NCI-H82 treated with DMSO at 0.1 percent for 48 hours (cell line): ENCODE data around the gene GRHL1.
A peak's percentile ranks its signal among the peaks of the same experiment; 100 is the strongest.

Experiments
- DNase-seq: peaks from one replicate; lab custom pipeline; 2025; ENCODE audit not compliant: unreplicated experiment; lab: John Stamatoyannopoulos, UW

GRHL1 gene

DNA sequence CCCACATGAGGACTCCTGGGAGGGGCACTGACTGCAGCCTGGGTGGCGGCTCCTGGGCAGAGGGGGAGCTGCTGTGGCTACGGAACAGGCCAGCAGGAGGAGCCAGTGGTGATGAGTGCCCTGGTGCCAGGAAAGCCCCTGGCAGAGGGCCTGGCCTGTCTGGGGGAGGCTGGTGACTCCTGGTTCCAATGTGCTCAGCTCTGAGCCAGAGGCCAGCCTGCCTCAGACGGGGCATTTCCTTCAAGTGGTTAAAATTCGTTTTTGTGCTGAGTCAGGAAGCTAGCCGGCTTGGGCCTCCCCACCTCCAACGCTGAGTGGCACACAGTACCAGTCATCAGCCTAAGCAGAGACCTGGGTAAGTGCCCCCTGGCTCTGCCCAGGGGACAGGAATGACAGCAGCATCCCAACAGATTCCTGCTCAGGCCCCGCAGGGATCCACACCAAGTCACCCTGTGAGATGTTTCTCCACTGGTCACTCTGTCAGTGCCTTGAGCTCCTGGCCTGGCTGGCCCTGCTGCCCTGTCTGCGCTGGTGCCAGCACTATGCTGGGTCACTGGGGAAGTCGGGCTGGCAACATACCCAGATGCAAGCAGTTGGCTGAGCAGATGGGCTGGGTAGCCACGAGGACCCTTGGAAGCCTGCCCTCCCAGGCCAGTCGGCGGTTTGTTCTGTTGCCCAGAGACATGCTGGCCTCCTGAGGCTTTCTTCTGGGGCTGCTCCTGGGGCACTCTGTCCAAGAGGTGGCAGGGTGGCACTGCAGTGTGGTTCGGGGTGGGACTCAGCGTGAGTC, 84.8 kb downstream of the GRHL1 start:
- DNase-seq = no peak

DNA sequence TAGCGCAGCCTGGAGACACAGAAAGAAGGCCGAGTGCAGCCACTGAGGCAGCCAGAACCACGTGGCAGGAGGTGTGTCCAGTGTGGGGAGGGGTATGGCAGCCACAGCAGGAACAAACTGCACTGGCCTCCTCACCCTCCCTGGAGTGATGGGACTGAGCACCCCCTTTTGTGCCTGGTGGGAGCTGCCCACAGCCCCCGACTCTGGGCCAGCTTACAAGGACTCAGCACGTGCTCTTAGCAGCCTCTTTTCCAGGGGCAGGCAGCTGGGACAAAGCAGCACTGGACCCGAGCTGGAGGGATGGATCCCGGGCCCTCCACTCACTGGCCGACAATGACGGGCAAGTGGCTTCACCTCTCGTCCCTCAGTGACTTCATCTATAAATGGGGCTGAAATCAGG, 86.6 kb downstream of the GRHL1 start:
- DNase-seq = no peak

DNA sequence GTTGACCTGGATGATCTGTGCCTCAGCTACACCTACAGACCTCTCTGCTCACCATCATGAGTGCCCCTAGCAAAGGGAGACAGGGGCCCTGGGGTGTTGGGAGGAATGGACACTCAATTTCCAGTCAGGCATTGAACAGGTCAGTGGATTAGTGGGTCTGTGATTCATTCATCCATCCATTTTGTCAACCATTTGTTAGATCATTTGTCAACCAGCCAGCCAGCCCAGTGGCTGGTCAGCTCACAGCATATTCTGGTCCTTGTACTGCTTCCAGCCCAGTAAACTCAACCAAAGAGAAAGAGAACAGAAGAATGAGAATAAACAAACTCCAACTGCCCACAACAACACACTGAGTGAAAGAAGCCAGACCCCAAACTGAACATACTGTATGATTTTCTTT, 87.2 kb downstream of the GRHL1 start:
- no peak for DNase-seq

DNA sequence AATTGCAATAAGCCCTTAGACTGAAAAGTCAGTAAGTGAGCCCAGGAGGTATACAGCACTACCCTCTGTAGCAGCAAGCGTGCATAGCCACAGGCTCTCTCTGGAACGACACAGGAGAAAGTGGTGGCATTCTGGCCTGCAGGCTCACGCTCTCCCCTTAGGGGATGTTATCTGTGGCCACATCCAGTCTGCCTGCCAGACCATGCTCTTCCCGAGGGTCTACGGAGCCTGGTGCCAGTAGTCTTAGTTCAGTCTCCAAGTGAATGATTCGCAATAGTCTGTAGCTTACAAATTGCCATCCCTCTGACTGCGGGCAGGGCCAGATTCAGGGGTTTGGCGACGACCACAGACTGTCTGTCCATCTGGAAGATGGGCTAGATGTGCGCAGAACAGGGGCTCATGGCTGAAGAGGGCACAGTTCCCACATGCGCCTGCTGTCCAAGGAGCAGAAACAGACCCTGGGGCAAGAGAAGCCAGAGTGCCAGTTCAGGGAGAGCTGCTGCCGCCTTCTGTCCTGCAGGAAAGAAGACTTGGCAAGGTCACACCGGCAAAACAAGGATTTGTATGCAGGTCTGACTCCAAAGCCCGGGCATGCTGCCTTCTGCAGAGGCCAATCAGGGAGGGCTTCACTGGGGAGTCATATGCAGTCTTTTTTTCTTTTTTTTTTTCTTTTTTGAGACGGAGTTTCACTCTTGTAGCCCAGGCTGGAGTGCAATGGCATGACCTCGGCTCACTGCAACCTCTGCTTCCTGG, 88.3 kb downstream of the GRHL1 start:
- no peak for DNase-seq

DNA sequence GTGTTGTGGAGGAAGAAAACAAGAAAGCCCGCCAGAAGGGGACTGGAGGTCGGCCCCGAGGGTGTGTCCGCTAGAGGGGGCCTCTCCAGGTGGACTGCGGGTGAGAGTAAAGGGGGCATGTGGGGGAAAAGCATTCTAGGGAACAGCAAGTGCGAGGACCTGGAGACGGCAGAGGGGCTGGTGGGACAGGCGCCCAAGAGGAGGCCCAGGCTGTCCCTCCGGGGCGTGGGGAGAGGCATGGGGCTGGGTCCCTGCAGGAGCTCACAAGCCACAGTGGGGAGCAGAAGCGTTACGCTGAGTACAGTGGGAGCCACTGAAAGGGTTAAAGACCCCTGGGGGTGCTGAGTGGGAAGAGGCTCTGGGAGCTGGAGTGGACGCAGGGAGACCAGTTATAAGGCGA, 90.2 kb downstream of the GRHL1 start:
- DNase-seq = no peak

DNA sequence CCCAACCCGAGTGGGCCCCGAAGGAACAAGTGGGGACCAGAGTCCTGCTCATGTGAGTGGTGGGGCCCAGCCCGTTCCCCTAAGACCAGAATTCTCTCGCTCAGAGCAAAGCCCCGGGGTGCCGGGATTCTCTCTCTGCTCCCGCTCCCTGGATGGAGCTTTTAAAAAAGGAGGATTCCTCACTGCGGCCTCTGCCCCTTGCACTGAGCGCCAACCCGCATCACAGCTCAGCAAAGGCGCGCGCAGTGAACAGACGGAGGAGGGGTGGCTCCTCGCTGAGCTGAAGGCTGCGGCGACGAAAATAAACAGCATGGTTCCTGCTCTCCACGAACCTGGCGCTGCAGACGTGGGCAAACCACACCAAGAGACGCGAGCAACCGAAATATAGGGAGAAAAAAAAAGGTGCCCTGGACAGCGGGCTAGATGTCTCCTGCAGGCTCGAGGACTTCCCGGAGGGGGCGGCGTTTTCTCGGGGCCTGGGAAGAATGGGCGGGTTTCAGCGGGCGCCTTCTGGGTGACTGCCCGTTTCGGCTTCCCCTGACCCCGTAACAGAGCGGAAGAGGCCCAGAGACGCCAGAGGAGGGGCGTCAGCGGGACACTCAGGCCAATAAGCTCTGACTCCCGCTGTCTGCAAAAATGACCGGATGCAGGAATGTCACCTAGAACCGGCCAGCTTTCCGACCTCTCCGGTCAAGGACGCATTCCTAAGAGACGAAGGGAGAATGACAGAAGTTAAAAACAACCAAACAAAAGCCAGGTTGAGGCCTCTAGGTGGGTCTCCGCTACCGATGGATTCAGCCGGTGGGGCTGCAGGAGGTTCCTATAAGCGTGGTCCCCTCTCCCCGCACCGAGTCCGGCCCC, 91.0 kb downstream of the GRHL1 start:
- no peak for DNase-seq

DNA sequence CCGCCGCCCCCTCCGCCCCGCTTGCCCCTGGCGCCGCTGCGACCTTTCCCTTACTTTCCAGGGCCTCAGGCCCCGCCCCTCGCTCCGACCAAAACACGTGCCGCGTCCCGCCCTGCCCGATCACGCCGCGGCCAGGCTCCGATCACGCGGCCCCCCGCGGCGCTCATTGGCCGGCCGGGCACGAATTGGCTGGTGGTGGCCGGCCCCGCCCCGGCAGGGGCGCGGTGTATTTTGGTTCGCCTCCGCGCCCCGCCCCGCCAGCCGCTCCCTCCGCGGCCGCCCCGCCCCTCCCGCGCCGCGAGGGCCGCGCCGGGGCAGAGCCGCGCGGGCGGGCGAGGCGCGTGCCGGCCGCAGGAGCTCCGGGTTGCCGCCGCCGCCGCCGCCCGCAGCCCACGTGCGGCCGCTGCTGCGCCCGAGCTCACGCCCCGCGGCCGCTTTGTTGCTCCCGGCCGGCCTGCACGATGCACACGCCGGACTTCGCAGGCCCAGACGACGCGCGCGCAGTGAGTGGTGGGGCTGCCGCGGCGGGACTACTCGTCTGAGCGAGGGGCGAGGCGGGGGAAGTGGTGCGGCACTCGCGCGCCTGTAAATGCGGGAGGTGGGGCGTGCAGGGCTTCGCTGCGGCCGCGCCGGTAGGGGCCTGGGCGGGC, 91.9 kb downstream of the GRHL1 start, which contains the start of gene KLF11:
Gene KLF11, plus strand, starts transcription at position 295 of the 650 bp plus-strand sequence. Its CDS starts 167 bp downstream, at position 462.
- DNase-seq = peak; percentile 5

DNA sequence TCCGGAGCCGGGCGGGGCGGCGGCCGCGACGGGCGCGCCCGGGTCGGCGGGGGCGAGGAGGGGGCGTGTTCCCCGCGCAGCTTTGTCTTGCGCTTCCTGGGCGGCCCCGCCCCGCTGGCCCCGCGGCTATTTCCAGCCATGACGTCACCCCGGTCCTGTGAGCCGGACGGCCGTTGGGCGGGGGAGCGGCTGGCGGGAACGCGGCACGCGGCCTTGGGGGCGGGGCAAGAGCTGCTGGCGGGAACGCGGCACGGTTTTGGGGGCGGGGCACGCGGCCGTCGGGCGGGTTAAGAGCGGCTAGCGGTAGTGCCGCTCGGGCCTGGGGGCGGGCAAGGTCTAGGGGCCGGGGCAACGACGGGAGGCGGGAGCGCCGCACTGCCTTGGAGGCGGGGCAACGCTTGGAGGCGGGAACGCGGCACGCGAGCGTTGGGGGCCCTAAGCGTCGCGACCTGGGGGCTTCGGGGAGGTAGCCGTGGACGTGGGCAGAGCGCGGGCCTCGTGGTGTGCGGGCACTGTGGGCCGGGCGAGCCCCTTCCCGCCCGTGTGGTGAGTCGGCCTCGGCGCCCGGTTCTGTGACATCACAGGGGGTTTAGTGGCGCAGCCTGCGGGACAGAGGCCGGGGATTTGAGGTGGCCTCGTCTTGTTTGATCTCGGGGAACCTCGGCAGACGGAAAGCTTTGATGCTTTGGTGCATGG, 92.6 kb downstream of the GRHL1 start:
- DNase-seq = no peak

DNA sequence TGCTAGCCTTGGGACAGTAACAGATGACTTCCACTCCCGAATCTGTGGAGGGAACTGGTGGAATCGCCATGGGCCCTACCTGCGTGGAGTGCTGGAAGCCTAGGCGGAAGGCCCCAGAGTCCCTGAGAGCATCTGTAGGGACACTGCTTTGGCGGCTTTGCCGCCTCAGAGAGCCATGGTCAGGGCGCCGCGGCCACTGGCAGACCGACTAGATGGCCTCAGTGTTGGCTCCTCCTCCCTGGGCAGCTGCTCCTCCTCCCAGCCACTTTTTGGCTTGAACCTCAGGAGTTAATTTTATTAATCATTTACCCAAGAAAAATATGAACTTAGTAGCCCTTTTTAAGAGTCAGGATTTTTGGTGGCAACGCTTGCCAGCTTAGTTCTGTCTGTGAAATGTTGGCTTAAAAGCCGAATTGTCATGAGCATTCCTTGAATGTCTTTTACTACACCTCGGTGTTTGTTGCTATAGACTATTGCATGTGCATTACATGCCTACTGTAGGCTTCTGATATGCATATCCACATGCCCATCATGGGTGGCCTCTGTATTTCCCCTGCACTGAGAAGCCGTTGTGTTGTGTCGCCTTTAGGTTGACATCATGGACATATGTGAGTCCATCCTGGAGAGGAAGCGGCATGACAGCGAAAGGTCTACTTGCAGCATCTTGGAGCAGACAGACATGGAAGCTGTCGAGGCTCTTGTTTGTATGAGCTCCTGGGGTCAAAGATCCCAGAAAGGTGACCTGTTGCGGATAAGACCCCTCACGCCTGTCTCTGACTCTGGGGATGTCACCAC, 94.3 kb downstream of the GRHL1 start:
- DNase-seq = no peak

DNA sequence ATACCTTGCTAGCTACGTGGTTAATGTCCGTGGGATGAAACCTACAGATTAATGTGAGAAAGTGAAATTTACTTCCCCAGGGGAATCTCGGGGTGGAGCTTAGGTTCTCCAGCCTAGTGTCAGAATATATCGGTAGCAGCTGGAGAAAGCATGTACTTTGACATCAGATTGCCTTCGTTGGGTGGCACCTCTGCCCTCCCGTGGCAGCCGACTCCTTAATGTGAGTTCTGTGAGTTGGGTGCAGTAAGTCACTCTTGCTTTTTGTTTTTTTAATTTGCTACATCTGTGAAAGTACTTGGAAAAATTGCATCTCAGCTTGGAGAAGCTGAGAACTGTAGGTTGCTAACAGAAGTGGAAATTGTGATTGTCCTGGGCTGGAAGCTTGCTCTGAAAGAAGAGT, 95.4 kb downstream of the GRHL1 start:
- DNase-seq = no peak

DNA sequence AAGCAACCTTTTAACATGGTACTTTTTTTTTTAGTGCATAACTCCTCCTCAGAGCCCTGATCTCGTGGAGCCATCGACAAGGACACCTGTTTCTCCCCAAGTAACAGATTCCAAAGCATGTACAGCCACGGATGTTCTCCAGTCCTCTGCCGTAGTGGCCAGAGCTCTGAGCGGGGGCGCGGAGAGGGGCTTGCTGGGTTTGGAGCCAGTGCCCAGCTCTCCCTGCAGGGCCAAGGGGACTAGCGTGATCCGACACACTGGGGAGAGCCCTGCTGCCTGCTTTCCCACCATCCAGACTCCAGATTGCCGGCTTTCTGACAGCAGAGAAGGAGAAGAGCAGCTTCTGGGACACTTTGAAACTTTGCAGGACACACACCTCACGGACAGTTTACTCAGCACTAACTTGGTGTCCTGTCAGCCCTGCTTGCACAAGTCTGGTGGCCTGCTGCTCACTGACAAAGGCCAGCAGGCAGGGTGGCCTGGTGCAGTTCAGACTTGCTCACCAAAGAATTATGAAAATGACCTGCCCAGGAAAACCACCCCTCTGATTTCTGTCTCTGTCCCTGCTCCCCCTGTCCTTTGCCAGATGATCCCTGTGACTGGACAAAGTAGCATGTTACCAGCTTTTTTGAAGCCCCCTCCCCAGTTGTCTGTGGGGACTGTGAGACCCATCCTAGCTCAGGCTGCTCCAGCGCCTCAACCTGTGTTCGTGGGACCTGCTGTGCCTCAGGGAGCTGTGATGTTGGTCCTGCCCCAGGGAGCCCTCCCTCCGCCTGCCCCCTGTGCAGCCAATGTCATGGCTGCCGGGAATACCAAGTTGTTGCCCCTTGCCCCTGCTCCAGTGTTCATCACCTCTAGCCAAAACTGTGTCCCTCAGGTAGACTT, 96.4 kb downstream of the GRHL1 start:
- no peak for DNase-seq

DNA sequence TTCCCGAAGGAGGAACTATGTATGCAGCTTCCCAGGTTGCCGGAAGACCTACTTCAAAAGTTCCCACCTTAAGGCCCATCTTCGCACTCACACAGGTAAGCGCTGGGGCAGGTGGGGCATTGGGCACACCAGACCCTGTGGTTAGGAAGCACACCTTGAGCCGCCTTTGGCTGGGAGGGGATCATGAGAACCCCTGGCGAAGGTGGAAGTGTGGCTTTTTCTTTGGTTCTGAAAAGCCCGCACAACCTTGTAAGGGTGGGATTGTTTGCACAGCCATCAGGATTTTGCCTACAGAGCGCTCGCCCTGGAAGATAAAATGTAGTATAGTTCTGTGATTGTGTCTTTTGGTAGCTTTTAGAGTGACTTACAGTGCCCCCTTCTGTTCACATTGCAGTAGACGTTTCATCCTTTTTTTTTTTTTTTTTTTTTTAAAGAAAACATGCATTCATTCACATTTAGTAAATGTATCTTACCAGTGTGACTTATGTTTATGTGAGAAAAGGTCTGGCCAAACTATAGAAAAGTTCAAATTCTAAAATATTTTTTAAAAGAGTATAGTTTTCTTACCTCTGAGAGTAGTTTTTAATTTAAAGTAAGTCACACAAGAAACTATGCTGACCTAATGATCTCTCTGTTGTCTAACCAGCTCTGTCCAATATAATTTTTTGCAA, 97.1 kb downstream of the GRHL1 start:
- DNase-seq = peak; percentile 39
